GM23338 (cell line): ENCODE results near the gene SMARCA2.

ENCODE experiments used
- CTCF ChIP-seq, 2 experiments: fragments of 200-600 bp in 1 of 2; sonication (generic) in 1 of 2; conservative IDR thresholded peaks; 2 replicates each; pipeline versions ENCODE4 v1.5.1 to v1.6.1; 2016 to 2017; ENCODE audit warnings: antibody characterized with exemption in 2 of 2, low read depth in 2 of 2, mild to moderate bottlenecking in 2 of 2, moderate library complexity in 1 of 2
- EZH2 ChIP-seq: fragments of 200-600 bp; sonication (generic); IDR thresholded peaks from one replicate; pipeline ENCODE4 v1.8.0; 2017; ENCODE audit warnings: antibody characterized with exemption, mild to moderate bottlenecking, low read depth; ENCODE audit not compliant: unreplicated experiment
- JUNB ChIP-seq: IDR thresholded peaks from one replicate; pipeline ENCODE4 v1.6.1; 2016; ENCODE audit warnings: antibody characterized with exemption; ENCODE audit not compliant: unreplicated experiment
- POLR2AphosphoS5 ChIP-seq: IDR thresholded peaks from 2 replicates; pipeline ENCODE4 v1.6.1; 2016; ENCODE audit warnings: antibody characterized with exemption, low read depth
- REST ChIP-seq: IDR thresholded peaks from one replicate; pipeline ENCODE4 v1.6.1; 2018; ENCODE audit warnings: antibody characterized with exemption; ENCODE audit not compliant: unreplicated experiment

- TF ChIP-seq CTCF (conservative IDR thresholded peaks at IDR 0.05; ENCODE audit: low read depth in 2 of 2) = no peak
- TF ChIP-seq EZH2 = no peak
- TF ChIP-seq REST = no peak
- no peak for TF ChIP-seq JUNB
- TF ChIP-seq POLR2AphosphoS5 = no peak
Measured at GRCh38 chr9:2155966-2156365, 140.8 kb downstream of the SMARCA2 start.
